ENCODE measurements around the gene NARF. TPM values are rescaled to one million over a fixed set of nuclear protein-coding genes. Genes with fewer than 3 reads are reported as not detected.
"Not testable (repeated sequence)": the region's sequence is repeated elsewhere in the genome, so short reads cannot be mapped to it uniquely, and the experiment has no call there.

The NARF gene
- total RNA-seq (ENCODE audit: low replicate concordance): 75.4 and 111 TPM in 2 replicates
- long read RNA-seq, transcript NARF-209 (10 exons, 2,598 nt): minor isoform, 8 of 229 reads
- long read RNA-seq, transcript NARF-201 (11 exons, 3,949 nt): major isoform, 183 of 229 reads
- long read RNA-seq, partial matches to known transcripts: 4 of 229 reads
- long read RNA-seq, other reads (novel, unspliced or antisense): 24 of 229 reads

GRCh38 chr17:82458179-82458884, at the start of gene NARF:
NARF (plus strand) TSS chr17:82458741; CDS start chr17:82458804, 63 bp downstream.
- H3K27ac Mint-ChIP-seq: peak within 1 kb of the TSS; percentile 97
- no peaks in the 10 kb centered on the region for H3K27me3 Mint-ChIP-seq
- peaks cover 6% of the 10 kb centered on the region for H3K36me3 Mint-ChIP-seq
- no peaks in the 10 kb centered on the region for H3K9me3 Mint-ChIP-seq
- DNase-seq (ENCODE audit: extremely low spot score, unreplicated experiment): peak; percentile 98
- TF ChIP-seq CTCF (conservative IDR thresholded peaks at IDR 0.05): no peak
- peak within 1 kb of the TSS; percentile 96 for H3K4me3 Mint-ChIP-seq
- H3K4me1 Mint-ChIP-seq (ENCODE audit: unreplicated experiment): peaks cover 22% of the 10 kb centered on the region

GRCh38 chr17:82408938-82409318, 49.6 kb upstream of the NARF start:
- Mint-ChIP-seq H3K4me1 (ENCODE audit: unreplicated experiment) (no peaks in the 10 kb centered on the region), H3K36me3 (peaks cover 3% of the 10 kb centered on the region), H3K4me3 (no peak overlapping the region), H3K27me3 (no peaks in the 10 kb centered on the region), H3K27ac (no peak overlapping the region), H3K9me3 (no peaks in the 10 kb centered on the region)
- TF ChIP-seq CTCF (conservative IDR thresholded peaks at IDR 0.05): no peak
- no peak for DNase-seq (ENCODE audit: extremely low spot score, unreplicated experiment)

- TF ChIP-seq CTCF (conservative IDR thresholded peaks at IDR 0.05): no peak
- Mint-ChIP-seq H3K4me1 (ENCODE audit: unreplicated experiment) (peaks cover 9% of the 10 kb centered on the region), H3K36me3 (peaks cover 5% of the 10 kb centered on the region), H3K4me3 (no peak overlapping the region), H3K27me3 (no peaks in the 10 kb centered on the region), H3K9me3 (no peaks in the 10 kb centered on the region), H3K27ac (no peak overlapping the region)
- no peak for DNase-seq (ENCODE audit: extremely low spot score, unreplicated experiment)
Observed at GRCh38 chr17:82410014-82410716, 48.4 kb upstream of the NARF start.

GRCh38 chr17:82411396-82412053, 47.0 kb upstream of the NARF start:
- Mint-ChIP-seq H3K27ac (no peak overlapping the region), H3K9me3 (no peaks in the 10 kb centered on the region), H3K4me1 (ENCODE audit: unreplicated experiment) (peaks cover 9% of the 10 kb centered on the region), H3K27me3 (no peaks in the 10 kb centered on the region), H3K36me3 (peaks cover 3% of the 10 kb centered on the region), H3K4me3 (no peak overlapping the region)
- TF ChIP-seq CTCF (conservative IDR thresholded peaks at IDR 0.05): no peak
- DNase-seq (ENCODE audit: extremely low spot score, unreplicated experiment): no peak

DNA sequence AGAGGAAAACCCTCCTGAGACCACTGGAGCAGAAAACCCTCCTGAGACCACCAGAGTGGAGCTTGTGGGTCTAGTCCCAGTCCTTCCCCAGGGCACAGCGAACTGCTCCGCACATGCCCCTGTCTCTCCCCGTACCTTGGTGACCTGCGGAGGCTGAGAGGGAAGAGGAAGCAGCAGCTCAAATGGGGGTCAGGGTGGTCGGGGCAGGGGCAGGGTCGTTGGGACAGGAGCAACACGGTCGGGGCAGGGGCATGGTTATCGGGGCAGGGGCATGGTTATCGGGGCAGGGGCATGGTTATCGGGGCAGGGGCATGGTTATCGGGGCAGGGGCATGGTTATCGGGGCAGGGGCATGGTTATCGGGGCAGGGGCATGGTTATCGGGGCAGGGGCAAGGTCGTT, 46.5 kb upstream of the NARF start:
- H3K27me3 Mint-ChIP-seq; H3K4me1 Mint-ChIP-seq (ENCODE audit: unreplicated experiment); DNase-seq (ENCODE audit: extremely low spot score, unreplicated experiment); H3K36me3 Mint-ChIP-seq; H3K27ac Mint-ChIP-seq; H3K9me3 Mint-ChIP-seq; H3K4me3 Mint-ChIP-seq: not testable (repeated sequence)

Data from type B pancreatic cell (in vitro differentiated cells).